Transverse colon (tissue), 3 donors: ENCODE results near the gene SAMM50.

ENCODE experiments used
- CTCF ChIP-seq, 5 experiments: fragments of 200-600 bp in 3 of 5; fragments of 450-650 bp in 2 of 5; sonication (generic) in 3 of 5; IDR thresholded peaks; 1 replicate in 2 of 5; 2 replicates in 3 of 5; pipeline ENCODE4 v1.5.1; 2016 to 2017; ENCODE audit warnings: antibody characterized with exemption in 5 of 5, inconsistent platforms in 3 of 5, mild to moderate bottlenecking in 2 of 5, moderate library complexity in 1 of 5
- POLR2A ChIP-seq: fragments of 450-650 bp; IDR thresholded peaks from one replicate; pipeline ENCODE4 v1.6.1; 2016; ENCODE audit warnings: antibody characterized with exemption, mild to moderate bottlenecking, moderate library complexity

DNA sequence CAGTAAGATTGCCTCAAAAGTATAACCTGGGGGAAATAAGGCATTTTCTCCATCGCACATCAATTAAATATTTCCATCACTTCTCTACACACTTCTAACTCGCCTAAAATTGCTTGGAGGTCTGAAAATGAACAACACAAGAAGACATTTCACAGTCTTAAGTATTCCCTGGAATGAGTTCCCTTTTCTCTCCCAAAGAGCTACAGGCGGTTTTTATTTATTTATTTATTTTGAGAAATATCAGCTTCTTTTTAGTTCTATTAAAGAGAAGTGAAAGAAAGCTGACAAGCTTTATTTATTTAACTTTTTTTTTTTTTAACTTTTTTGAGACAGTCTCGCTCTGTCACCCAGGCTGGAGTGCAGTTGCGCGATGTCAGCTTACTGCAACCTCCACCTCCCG, 57.3 kb downstream of the SAMM50 start:
- no peak for TF ChIP-seq CTCF (IDR thresholded peaks at IDR 0.05)
- no peak for TF ChIP-seq POLR2A
